ENCODE measurements around the gene FAM168A. TPM values are rescaled to one million over a fixed set of nuclear protein-coding genes. Genes with fewer than 3 reads are reported as not detected.

FAM168A gene
- total and polyA plus RNA-seq, 9 of the 15 experiments (the other 6 are each of a cell fraction or from before 2014, with no cell fraction given) = 0.44 to 7.2 (median 2.9) TPM

- TF ChIP-seq MGA (IDR thresholded peaks at IDR 0.05) (peak; percentile 21; the same call in 1 of the 2 replicates), MNT (conservative IDR thresholded peaks at IDR 0.05) (peak in 1 of 2 experiments; percentile 30; a peak in 1 of 4 replicates), NFE2 (IDR thresholded peaks at IDR 0.05; ENCODE audit: low read depth) (peak; percentile 26; the same call in 1 of the 2 replicates), REST (IDR thresholded peaks at IDR 0.05; ENCODE audit: borderline replicate concordance) (peak; percentile 51; the same call in 1 of the 2 replicates), REST (CRISPR knock-in tag; IDR thresholded peaks at IDR 0.05; ENCODE audit: low read depth) (no peak), SMC3 (conservative IDR thresholded peaks at IDR 0.05; ENCODE audit: insufficient read depth, low read depth, low read length) (peak; percentile 64; the same call in 1 of the 2 replicates)
These were observed 193.9 kb downstream of the FAM168A start (continued) for GRCh38 chr11:73404048-73404447.
